Ishikawa (cell line): ENCODE measurements around the gene MRPL43.

ENCODE experiments used
- CEBPB ChIP-seq: IDR thresholded peaks from 2 replicates; pipeline ENCODE4 v1.6.1; 2012
- CREB1 ChIP-seq: IDR thresholded peaks from 2 replicates; pipeline ENCODE4 v1.6.1; 2012; ENCODE audit warnings: low read depth
- EGR1 ChIP-seq: IDR thresholded peaks from 2 replicates; pipeline ENCODE4 v1.6.1; 2012
- EP300 ChIP-seq: IDR thresholded peaks from 2 replicates; pipeline ENCODE4 v1.6.1; 2012; ENCODE audit warnings: borderline replicate concordance
- FOXM1 ChIP-seq: IDR thresholded peaks from 2 replicates; pipeline ENCODE4 v1.6.1; 2012; ENCODE audit warnings: low read depth, borderline replicate concordance
- NFIC ChIP-seq: IDR thresholded peaks from 2 replicates; pipeline ENCODE4 v1.6.1; 2012
- RAD21 ChIP-seq: IDR thresholded peaks from 2 replicates; pipeline ENCODE4 v1.6.1; 2012; ENCODE audit warnings: low read depth
- TAF1 ChIP-seq: IDR thresholded peaks from 2 replicates; pipeline ENCODE4 v1.6.1; 2012; ENCODE audit warnings: low read depth, mild to moderate bottlenecking
- TCF12 ChIP-seq: IDR thresholded peaks from 2 replicates; pipeline ENCODE4 v1.6.1; 2012; ENCODE audit warnings: low read depth
- TEAD4 ChIP-seq: IDR thresholded peaks from 2 replicates; pipeline ENCODE4 v1.6.1; 2012
- YY1 ChIP-seq: IDR thresholded peaks from 2 replicates; pipeline ENCODE4 v1.6.1; 2012; ENCODE audit warnings: low read depth
- ZBTB7A ChIP-seq: IDR thresholded peaks from 2 replicates; pipeline ENCODE4 v1.6.1; 2012; ENCODE audit warnings: low read depth
- TF ChIP-seq, protein P1 (sequence below): IDR thresholded peaks from 2 replicates; pipeline ENCODE4 v1.6.1; 2012; ENCODE audit warnings: low read depth, mild to moderate bottlenecking
- TF ChIP-seq, protein P2 (sequence below): IDR thresholded peaks from 2 replicates; pipeline ENCODE4 v1.6.1; 2012
- TF ChIP-seq, protein P3 (sequence below): IDR thresholded peaks from 2 replicates; pipeline ENCODE4 v1.6.1; 2012

Gene MRPL43

DNA sequence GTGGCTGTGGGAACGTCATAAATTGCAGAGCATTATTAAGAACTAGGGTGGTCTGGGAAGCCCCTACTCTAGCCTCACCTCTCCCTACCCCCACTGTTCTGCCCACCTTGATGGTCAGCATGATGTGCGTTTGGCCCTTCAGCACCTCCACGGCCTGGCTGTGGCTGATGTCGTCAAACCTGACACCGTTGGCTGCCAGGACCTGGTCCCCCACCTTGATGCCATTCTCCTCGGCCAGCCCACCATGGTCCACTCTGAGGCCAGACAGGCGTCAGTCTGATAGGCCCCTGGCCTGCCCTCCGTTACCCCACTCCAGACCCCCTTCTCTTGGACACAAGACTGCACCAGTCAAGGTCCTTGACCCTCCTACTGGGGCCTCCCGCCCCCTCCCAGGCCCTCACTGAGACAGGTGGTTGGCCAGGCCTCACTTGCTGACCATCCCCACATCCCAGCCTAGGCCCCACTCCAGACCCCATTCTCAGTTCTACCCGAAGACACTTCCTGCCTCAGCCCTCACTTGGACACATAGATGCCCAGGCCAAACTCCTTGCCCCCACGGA lies 34.5 kb upstream of the MRPL43 start:
- TF ChIP-seq, protein P1, sequence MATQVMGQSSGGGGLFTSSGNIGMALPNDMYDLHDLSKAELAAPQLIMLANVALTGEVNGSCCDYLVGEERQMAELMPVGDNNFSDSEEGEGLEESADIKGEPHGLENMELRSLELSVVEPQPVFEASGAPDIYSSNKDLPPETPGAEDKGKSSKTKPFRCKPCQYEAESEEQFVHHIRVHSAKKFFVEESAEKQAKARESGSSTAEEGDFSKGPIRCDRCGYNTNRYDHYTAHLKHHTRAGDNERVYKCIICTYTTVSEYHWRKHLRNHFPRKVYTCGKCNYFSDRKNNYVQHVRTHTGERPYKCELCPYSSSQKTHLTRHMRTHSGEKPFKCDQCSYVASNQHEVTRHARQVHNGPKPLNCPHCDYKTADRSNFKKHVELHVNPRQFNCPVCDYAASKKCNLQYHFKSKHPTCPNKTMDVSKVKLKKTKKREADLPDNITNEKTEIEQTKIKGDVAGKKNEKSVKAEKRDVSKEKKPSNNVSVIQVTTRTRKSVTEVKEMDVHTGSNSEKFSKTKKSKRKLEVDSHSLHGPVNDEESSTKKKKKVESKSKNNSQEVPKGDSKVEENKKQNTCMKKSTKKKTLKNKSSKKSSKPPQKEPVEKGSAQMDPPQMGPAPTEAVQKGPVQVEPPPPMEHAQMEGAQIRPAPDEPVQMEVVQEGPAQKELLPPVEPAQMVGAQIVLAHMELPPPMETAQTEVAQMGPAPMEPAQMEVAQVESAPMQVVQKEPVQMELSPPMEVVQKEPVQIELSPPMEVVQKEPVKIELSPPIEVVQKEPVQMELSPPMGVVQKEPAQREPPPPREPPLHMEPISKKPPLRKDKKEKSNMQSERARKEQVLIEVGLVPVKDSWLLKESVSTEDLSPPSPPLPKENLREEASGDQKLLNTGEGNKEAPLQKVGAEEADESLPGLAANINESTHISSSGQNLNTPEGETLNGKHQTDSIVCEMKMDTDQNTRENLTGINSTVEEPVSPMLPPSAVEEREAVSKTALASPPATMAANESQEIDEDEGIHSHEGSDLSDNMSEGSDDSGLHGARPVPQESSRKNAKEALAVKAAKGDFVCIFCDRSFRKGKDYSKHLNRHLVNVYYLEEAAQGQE: no peak
- no peak for TF ChIP-seq FOXM1
- TF ChIP-seq, protein P2, sequence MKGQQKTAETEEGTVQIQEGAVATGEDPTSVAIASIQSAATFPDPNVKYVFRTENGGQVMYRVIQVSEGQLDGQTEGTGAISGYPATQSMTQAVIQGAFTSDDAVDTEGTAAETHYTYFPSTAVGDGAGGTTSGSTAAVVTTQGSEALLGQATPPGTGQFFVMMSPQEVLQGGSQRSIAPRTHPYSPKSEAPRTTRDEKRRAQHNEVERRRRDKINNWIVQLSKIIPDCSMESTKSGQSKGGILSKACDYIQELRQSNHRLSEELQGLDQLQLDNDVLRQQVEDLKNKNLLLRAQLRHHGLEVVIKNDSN: no peak
- TF ChIP-seq EGR1: no peak
- TF ChIP-seq EP300: no peak
- TF ChIP-seq TCF12: no peak
- TF ChIP-seq YY1: no peak
- TF ChIP-seq TEAD4: no peak
- no peak for TF ChIP-seq CEBPB
- TF ChIP-seq, protein P3, sequence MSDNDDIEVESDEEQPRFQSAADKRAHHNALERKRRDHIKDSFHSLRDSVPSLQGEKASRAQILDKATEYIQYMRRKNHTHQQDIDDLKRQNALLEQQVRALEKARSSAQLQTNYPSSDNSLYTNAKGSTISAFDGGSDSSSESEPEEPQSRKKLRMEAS: no peak
- no peak for TF ChIP-seq RAD21
- TF ChIP-seq ZBTB7A: no peak
- no peak for TF ChIP-seq CREB1
- TF ChIP-seq TAF1: no peak
- TF ChIP-seq NFIC: no peak

DNA sequence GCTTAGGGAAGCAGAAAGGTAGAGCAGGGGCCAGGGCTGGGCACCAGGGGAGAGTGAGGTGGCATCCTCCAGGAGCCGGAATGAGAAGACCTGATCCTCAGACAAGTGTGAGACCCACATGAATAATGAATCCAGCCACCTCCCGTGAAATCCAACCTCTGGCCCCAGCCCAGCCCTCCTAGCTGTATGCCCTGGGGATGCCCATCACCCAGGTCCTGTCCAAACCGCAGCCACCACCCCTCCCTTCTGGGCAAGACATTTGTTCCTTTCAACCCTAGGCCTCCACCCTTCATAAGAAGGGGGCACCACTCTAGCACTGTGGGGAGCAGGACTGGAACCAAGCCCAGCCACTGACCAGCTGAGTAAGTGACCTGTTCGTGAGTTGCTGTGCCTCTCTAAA lies 33.9 kb upstream of the MRPL43 start:
- no peak for TF ChIP-seq NFIC

DNA sequence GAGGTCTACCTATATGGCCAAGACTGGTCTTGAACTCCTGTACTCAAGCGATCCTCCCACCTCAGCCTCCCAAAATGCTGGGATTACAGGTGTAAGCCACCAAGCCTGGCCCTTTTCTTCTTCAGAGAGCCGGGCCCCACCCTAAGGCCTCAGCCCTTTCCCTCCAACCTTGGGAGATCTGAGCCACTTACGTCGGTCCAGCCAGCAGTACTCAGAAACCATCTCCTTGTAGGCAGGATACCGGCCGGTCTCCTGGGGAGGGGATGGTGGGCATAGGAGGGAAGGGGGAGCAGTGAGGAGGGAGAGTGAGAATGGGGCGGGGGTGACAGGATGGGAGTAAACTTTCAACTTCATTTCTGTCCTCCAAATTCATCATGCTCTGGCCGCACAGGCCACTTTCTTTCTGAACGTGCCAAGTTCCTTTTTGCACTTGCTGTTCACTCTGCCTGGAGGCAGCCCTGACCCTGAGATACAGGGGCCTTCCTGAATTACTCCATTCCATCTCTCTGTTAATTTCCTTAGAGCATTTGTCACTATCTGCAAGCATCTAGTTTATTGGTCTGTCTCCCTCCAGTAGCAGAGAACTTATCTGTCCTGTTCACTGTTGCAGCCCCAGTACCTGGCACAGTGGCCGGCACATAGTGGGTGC lies 33.3 kb upstream of the MRPL43 start:
- TF ChIP-seq, protein P2: no peak
- no peak for TF ChIP-seq TEAD4
- TF ChIP-seq EP300: no peak
- no peak for TF ChIP-seq ZBTB7A
- TF ChIP-seq, protein P3: no peak
- TF ChIP-seq NFIC: no peak
- TF ChIP-seq EGR1: no peak
- TF ChIP-seq CEBPB: no peak
- no peak for TF ChIP-seq CREB1
- no peak for TF ChIP-seq TCF12

DNA sequence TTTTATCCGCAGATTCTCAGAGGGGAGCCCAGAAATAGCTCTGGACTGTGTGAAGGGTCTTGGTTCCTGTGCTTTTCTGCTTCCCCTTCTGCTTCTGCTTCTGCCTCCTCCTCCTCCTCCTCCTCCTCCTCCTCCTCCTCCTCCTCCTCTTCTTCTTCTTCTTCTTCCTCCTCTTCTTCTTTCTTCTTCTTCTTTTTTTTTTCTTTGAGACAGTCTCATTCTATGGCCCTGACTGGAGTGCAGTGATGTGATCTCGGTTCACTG lies 32.1 kb upstream of the MRPL43 start:
- no peak for TF ChIP-seq EP300
- TF ChIP-seq FOXM1: no peak
- no peak for TF ChIP-seq EGR1
- TF ChIP-seq TCF12: no peak
- TF ChIP-seq ZBTB7A: no peak

DNA sequence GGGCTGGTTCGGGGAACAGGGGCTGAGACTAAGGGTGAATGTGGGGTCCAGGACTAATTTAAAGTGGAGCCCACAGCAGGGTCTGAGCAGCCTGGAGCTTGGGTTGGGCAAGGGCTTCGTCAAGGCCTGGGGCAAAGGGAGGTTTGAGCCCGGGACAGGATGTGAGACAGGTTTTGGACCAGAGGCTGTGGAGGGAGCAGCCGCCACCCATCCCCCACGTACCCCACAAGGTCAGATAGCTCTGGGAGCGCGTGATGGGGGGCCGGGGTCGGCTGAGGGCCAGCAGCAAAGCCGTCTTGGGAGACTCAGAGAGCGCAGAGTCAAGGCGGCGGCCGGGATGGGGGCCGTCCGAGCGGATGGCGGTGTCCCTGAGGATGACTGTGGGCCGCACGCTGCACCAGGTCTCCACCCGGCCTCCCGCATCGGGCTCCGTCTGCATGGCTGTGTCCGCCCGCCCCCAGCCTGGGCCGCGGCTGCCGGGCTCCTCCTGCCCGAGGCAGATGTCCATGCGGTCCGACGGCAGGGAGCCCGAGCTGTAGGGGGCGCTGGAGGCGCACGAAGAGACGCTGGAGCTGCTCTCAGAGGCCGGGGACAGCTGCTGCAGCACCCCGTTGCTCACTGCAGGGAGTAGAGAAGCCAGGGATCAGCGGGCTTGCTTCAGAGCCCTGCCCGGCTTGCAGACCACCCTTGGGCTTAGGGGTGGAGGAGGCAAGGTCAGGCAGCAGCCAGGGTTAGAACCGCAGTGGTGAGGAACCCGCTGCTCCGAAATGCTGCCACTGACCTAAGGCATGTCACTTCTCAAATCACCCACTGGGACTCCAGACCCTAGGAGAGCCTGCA lies 31.5 kb upstream of the MRPL43 start:
- TF ChIP-seq RAD21 (peak; percentile 91), EGR1 (no peak), FOXM1 (no peak), YY1 (0 out of 2 replicates have a peak, but pooled peaks have one; percentile 39), CEBPB (no peak), EP300 (no peak), CREB1 (no peak), TCF12 (peak; percentile 43; the same call in 1 of the 2 replicates), TAF1 (peak; percentile 30; the same call in 1 of the 2 replicates), TEAD4 (0 out of 2 replicates have a peak, but pooled peaks have one; percentile 10), ZBTB7A (no peak), NFIC (no peak)
- TF ChIP-seq, protein P1: no peak
- TF ChIP-seq, protein P3: peak; percentile 78
- TF ChIP-seq, protein P2: no peak
